Measurements from ENCODE around the gene MAP2K1. TPM values are rescaled to one million over a fixed set of nuclear protein-coding genes. Genes with fewer than 3 reads are reported as not detected.

The MAP2K1 gene
- total RNA-seq, 4 donors from 2014 or later: 29.5 to 37.6 (median 35.9) TPM

DNA sequence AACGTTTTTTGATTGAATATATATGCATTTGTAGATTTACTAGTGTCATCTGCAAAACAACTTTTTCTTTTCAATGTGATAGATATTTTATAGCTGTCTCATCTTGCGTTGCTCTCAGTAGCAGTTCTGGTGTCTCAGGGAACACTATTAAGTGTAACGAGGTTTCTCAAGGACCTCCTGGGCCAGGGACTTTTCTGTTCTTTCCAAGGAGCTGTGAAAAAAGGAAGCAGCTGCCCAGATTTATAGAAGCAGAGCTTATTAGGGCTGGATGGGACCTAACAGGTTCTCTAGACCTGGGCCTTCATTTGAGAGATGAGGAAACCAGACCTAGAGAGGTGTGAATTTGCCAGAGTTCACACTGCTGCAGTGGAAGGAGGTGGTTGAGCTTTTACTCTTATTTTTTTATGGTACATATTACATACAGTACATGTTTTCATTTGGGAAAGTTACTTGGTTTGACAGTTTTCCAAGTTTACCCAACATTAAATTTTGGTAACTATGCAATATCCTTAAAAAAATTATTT, 16.1 kb downstream of the MAP2K1 start:
- Histone ChIP-seq H3K4me1 (peaks cover 25 to 30% (median 27%) of the 10 kb centered on the region in 4 donors), H3K27ac (replicated peaks in 1 of 4) (no peak overlapping the region), H3K4me3 (no peak overlapping the region), H3K9me3 (no peaks in the 10 kb centered on the region), H3K36me3 (peaks cover 0 to 8% (median 3%) of the 10 kb centered on the region in 4 donors), H3K27me3 (no peaks in the 10 kb centered on the region)
- 91% methylated on average over 3 of the region's 3 CpGs for WGBS
- DNase-seq (ENCODE audit: extremely low spot score): no peak
- intact Hi-C loops (cut with DNase I): no loop called here
- TF ChIP-seq CTCF (IDR thresholded peaks at IDR 0.05) (no peak), POLR2AphosphoS5 (IDR thresholded peaks at IDR 0.05) (no peak), POLR2A (IDR thresholded peaks at IDR 0.05; ENCODE audit: low read depth) (no peak), EP300 (IDR thresholded peaks at IDR 0.05) (no peak)

- WGBS: 91% methylated on average over 5 of the region's 5 CpGs
- no peak overlapping the region for H3K27ac ChIP-seq (replicated peaks in 1 of 4)
- intact Hi-C loops (cut with DNase I): no loop called here
- DNase-seq (ENCODE audit: extremely low spot score): no peak
- H3K36me3 ChIP-seq: peaks cover 0 to 8% (median 3%) of the 10 kb centered on the region in 4 donors
- H3K27me3 ChIP-seq: no peaks in the 10 kb centered on the region
- TF ChIP-seq POLR2A (IDR thresholded peaks at IDR 0.05; ENCODE audit: low read depth) (no peak), POLR2AphosphoS5 (IDR thresholded peaks at IDR 0.05) (no peak), CTCF (IDR thresholded peaks at IDR 0.05) (no peak), EP300 (IDR thresholded peaks at IDR 0.05) (no peak)
- H3K9me3 ChIP-seq: no peaks in the 10 kb centered on the region
- no peak overlapping the region for H3K4me3 ChIP-seq
- H3K4me1 ChIP-seq: peaks cover 25 to 32% (median 28%) of the 10 kb centered on the region in 4 donors
Observed at GRCh38 chr15:66403323-66403722, 16.6 kb downstream of the MAP2K1 start.

DNA sequence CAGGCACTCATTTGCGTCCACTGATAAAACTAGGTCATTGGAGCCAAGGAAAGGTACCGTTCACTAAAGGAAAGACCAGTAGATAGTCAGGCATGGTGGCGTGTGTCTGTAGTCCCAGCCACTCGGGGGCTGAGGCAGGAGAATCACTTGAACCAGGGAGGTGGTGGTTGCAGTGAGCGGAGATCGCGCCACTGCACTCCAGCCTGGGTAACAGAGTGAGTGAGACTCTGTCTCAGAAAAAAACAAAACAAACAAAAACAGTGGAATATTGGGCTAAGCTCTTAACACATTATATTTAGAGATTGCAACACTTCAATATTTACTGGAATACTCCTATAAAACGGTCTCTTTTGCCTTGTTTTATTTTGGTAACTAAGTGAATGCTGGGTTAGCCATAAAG, 17.4 kb downstream of the MAP2K1 start:
- Histone ChIP-seq H3K36me3 (peaks cover 0 to 6% (median 2%) of the 10 kb centered on the region in 4 donors), H3K27me3 (no peaks in the 10 kb centered on the region), H3K4me1 (peaks cover 25 to 39% (median 31%) of the 10 kb centered on the region in 4 donors), H3K9me3 (no peaks in the 10 kb centered on the region), H3K27ac (replicated peaks in 1 of 4) (no peak overlapping the region), H3K4me3 (no peak overlapping the region)
- 88% methylated on average over 8 of the region's 8 CpGs for WGBS
- TF ChIP-seq CTCF (IDR thresholded peaks at IDR 0.05) (no peak), EP300 (IDR thresholded peaks at IDR 0.05) (no peak), POLR2AphosphoS5 (IDR thresholded peaks at IDR 0.05) (no peak), POLR2A (IDR thresholded peaks at IDR 0.05; ENCODE audit: low read depth) (no peak)
- DNase-seq (ENCODE audit: extremely low spot score): no peak
- intact Hi-C loops (cut with DNase I): no loop called here

DNA sequence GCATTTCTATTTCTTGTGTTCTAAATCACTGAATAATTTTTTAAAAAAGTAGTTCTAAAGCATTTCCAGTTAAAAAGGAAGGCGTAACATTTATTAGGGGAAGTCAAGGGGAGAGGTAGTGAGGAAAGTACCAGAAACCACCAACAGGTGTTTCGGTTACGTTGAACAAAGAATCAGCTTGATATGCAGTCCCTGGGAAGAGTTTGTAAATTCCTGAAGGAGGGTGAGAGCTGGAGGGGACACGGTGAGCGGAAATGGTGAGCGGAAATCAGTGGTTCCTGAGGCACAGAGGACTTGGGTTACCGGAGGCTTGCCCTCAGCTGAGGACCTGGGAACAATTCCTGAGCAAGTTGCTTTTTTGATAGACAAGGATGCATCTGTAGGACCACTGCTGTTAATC, 17.8 kb downstream of the MAP2K1 start:
- Histone ChIP-seq H3K4me3 (no peak overlapping the region), H3K27ac (replicated peaks in 1 of 4) (no peak overlapping the region), H3K27me3 (no peaks in the 10 kb centered on the region), H3K36me3 (peaks cover 0 to 3% (median under 1%) of the 10 kb centered on the region in 4 donors), H3K4me1 (peaks cover 25 to 43% (median 34%) of the 10 kb centered on the region in 4 donors), H3K9me3 (no peaks in the 10 kb centered on the region)
- WGBS: 65% methylated on average over 7 of the region's 7 CpGs
- intact Hi-C loops (cut with DNase I): no loop called here
- no peak for DNase-seq (ENCODE audit: extremely low spot score)
- no peak for TF ChIP-seq EP300 (IDR thresholded peaks at IDR 0.05)
- no peak for TF ChIP-seq POLR2A (IDR thresholded peaks at IDR 0.05; ENCODE audit: low read depth)
- no peak for TF ChIP-seq POLR2AphosphoS5 (IDR thresholded peaks at IDR 0.05)
- peak in 1 of 3 experiments; percentile 10 for TF ChIP-seq CTCF (IDR thresholded peaks at IDR 0.05)

GRCh38 chr15:66405007-66405406, 18.3 kb downstream of the MAP2K1 start:
- WGBS: 83% methylated on average over 2 of the region's 2 CpGs
- no peak for DNase-seq (ENCODE audit: extremely low spot score)
- Histone ChIP-seq H3K9me3 (no peaks in the 10 kb centered on the region), H3K27me3 (no peaks in the 10 kb centered on the region), H3K4me3 (no peak overlapping the region), H3K27ac (replicated peaks in 1 of 4) (no peak overlapping the region), H3K4me1 (peaks cover 25 to 43% (median 36%) of the 10 kb centered on the region in 4 donors), H3K36me3 (no peaks in the 10 kb centered on the region)
- TF ChIP-seq CTCF (IDR thresholded peaks at IDR 0.05) (no peak), EP300 (IDR thresholded peaks at IDR 0.05) (no peak), POLR2A (IDR thresholded peaks at IDR 0.05; ENCODE audit: low read depth) (no peak), POLR2AphosphoS5 (IDR thresholded peaks at IDR 0.05) (no peak)
- intact Hi-C loops (cut with DNase I): no loop called here
